GM23338 (cell line): ENCODE measurements around the gene KLF1. TPM values are rescaled to one million over a fixed set of nuclear protein-coding genes. Genes with fewer than 3 reads are reported as not detected.

Experiments used
- ATAC-seq: fragments of 200-7000 bp; cut with Tn5 transposase; 3 replicates; pipeline ENCODE4 v1.9.1; 2020
- DNase-seq: peaks from one replicate; pipeline ENCODE4 v3.0.0-alpha.2; 2015; ENCODE audit warnings: low spot score
- H2AFZ ChIP-seq: fragments of 200-600 bp; sonication (generic); 2 replicates; pipeline ENCODE4 v1.8.0; 2016; ENCODE audit warnings: antibody characterized with exemption, mild to moderate bottlenecking, moderate library complexity
- H3F3A ChIP-seq: fragments of 200-600 bp; sonication (generic); replicated peaks from 2 replicates; pipeline ENCODE4 v1.8.0; 2017; ENCODE audit warnings: antibody characterized with exemption, mixed run types, low read depth
- H3K27ac ChIP-seq: fragments of 200-600 bp; sonication (generic); 2 replicates; pipeline ENCODE4 v1.6.1; 2016; ENCODE audit warnings: low read depth
- H3K27me3 ChIP-seq: fragments of 200-600 bp; sonication (generic); 2 replicates; pipeline ENCODE4 v1.8.0; 2016; ENCODE audit warnings: mild to moderate bottlenecking, mixed run types, moderate library complexity; ENCODE audit not compliant: insufficient read depth
- H3K36me3 ChIP-seq: fragments of 200-600 bp; sonication (generic); 2 replicates; pipeline ENCODE4 v1.8.0; 2016; ENCODE audit warnings: mild to moderate bottlenecking; ENCODE audit not compliant: insufficient read depth
- H3K4me1 ChIP-seq: fragments of 200-600 bp; sonication (generic); 2 replicates; pipeline ENCODE4 v1.8.0; 2016; ENCODE audit warnings: mild to moderate bottlenecking, moderate library complexity; ENCODE audit not compliant: insufficient read depth
- H3K4me2 ChIP-seq: fragments of 200-600 bp; sonication (generic); 2 replicates; pipeline ENCODE4 v1.7.1; 2017; ENCODE audit warnings: mixed run types
- H3K4me3 ChIP-seq: fragments of 200-600 bp; sonication (generic); 2 replicates; pipeline ENCODE4 v1.6.1; 2016; ENCODE audit warnings: mixed run types
- H3K79me2 ChIP-seq: fragments of 200-600 bp; sonication (generic); replicated peaks from 2 replicates; pipeline ENCODE4 v1.8.0; 2017; ENCODE audit warnings: mild to moderate bottlenecking; ENCODE audit not compliant: insufficient read depth
- H3K9me2 ChIP-seq: fragments of 200-600 bp; sonication (generic); 2 replicates; pipeline ENCODE4 v1.8.0; 2017; ENCODE audit not compliant: insufficient read depth
- H4K20me1 ChIP-seq: fragments of 200-600 bp; sonication (generic); replicated peaks from 2 replicates; pipeline ENCODE4 v1.8.0; 2017; ENCODE audit warnings: mild to moderate bottlenecking; ENCODE audit not compliant: insufficient read depth
- H3K27ac Mint-ChIP-seq: 2 replicates; pipeline ENCODE4 v1.8.0; 2020; ENCODE audit warnings: inconsistent platforms, mild to moderate bottlenecking, moderate library complexity, mixed read lengths
- H3K27me3 Mint-ChIP-seq: 3 replicates; pipeline ENCODE4 v1.8.0; 2022; ENCODE audit warnings: low read depth, mild to moderate bottlenecking, moderate library complexity, mixed read lengths, inconsistent platforms; ENCODE audit not compliant: insufficient read depth, poor library complexity
- H3K36me3 Mint-ChIP-seq: 3 replicates; pipeline ENCODE4 v1.8.0; 2021; ENCODE audit warnings: low read depth, mild to moderate bottlenecking, inconsistent platforms, moderate library complexity, mixed read lengths
- H3K4me1 Mint-ChIP-seq: 3 replicates; pipeline ENCODE4 v1.8.0; 2020; ENCODE audit warnings: mild to moderate bottlenecking, inconsistent platforms, mixed read lengths
- H3K4me3 Mint-ChIP-seq: 3 replicates; pipeline ENCODE4 v1.8.0; 2021; ENCODE audit warnings: moderate library complexity, mild to moderate bottlenecking, inconsistent platforms, mixed read lengths
- H3K9me3 Mint-ChIP-seq: 3 replicates; pipeline ENCODE4 v1.8.0; 2020; ENCODE audit warnings: moderate library complexity, mild to moderate bottlenecking, inconsistent platforms, mixed read lengths
- CREB1 ChIP-seq: fragments of 250-450 bp; sonication (Bioruptor Pico); IDR thresholded peaks from 2 replicates; pipeline ENCODE4 v1.5.0; 2020; ENCODE audit warnings: low read depth, mild to moderate bottlenecking, moderate library complexity
- CTCF ChIP-seq, 2 experiments: fragments of 200-600 bp in 1 of 2; sonication (generic) in 1 of 2; conservative IDR thresholded peaks; 2 replicates each; pipeline versions ENCODE4 v1.5.1 to v1.6.1; 2016 to 2017; ENCODE audit warnings: antibody characterized with exemption in 2 of 2, low read depth in 2 of 2, mild to moderate bottlenecking in 2 of 2, moderate library complexity in 1 of 2
- ETS1 ChIP-seq: IDR thresholded peaks from 2 replicates; pipeline ENCODE4 v1.6.1; 2016; ENCODE audit warnings: antibody characterized with exemption
- EZH2 ChIP-seq: fragments of 200-600 bp; sonication (generic); IDR thresholded peaks from one replicate; pipeline ENCODE4 v1.8.0; 2017; ENCODE audit warnings: antibody characterized with exemption, mild to moderate bottlenecking, low read depth; ENCODE audit not compliant: unreplicated experiment
- EZH2phosphoT487 ChIP-seq: fragments of 200-600 bp; sonication (generic); IDR thresholded peaks from one replicate; pipeline ENCODE4 v1.8.1; 2018; ENCODE audit warnings: antibody characterized with exemption; ENCODE audit not compliant: unreplicated experiment
- JUNB ChIP-seq: IDR thresholded peaks from one replicate; pipeline ENCODE4 v1.6.1; 2016; ENCODE audit warnings: antibody characterized with exemption; ENCODE audit not compliant: unreplicated experiment
- NANOG ChIP-seq: IDR thresholded peaks from 2 replicates; pipeline ENCODE4 v1.6.1; 2016; ENCODE audit warnings: antibody characterized with exemption, borderline replicate concordance
- POLR2AphosphoS5 ChIP-seq: IDR thresholded peaks from 2 replicates; pipeline ENCODE4 v1.6.1; 2016; ENCODE audit warnings: antibody characterized with exemption, low read depth
- REST ChIP-seq: IDR thresholded peaks from one replicate; pipeline ENCODE4 v1.6.1; 2018; ENCODE audit warnings: antibody characterized with exemption; ENCODE audit not compliant: unreplicated experiment
- STAT1 ChIP-seq: IDR thresholded peaks from one replicate; pipeline ENCODE4 v1.6.1; 2016; ENCODE audit warnings: antibody characterized with exemption; ENCODE audit not compliant: unreplicated experiment
- ZNF114 ChIP-seq: fragments of 250-450 bp; sonication (Bioruptor Pico); IDR thresholded peaks from 2 replicates; pipeline ENCODE4 v1.5.0; 2020; ENCODE audit warnings: mild to moderate bottlenecking, moderate library complexity
- ZNF331 ChIP-seq: fragments of 250-450 bp; sonication (Bioruptor Pico); IDR thresholded peaks from 2 replicates; pipeline ENCODE4 v1.5.0; 2020; ENCODE audit warnings: low read depth, mild to moderate bottlenecking, moderate library complexity
- polyA plus RNA-seq: library from polyadenylated mRNA; unstranded; fragments of >200 nt; fragmentation: Nextera tagmentation; extraction: Ambion mirVana; gene quantifications from 2 replicates; pipeline ENCODE4 v1.2.1, GENCODE V29; 2016
- total RNA-seq: library from RNA; depleted of rRNA; stranded (reverse); fragments of >200 nt; shearing (Covaris generic); gene quantifications from 2 replicates; pipeline ENCODE4 v1.2.3, GENCODE V29; 2014
- TF ChIP-seq, protein P1 (sequence below): fragments of 250-450 bp; sonication (Bioruptor Pico); IDR thresholded peaks from 2 replicates; pipeline ENCODE4 v1.5.0; 2020; ENCODE audit warnings: mild to moderate bottlenecking, moderate library complexity

The KLF1 gene
- total and polyA plus RNA-seq, 2 experiments from 2014 or later: 0.74 to 1.1 TPM

- Mint-ChIP-seq H3K9me3 (no peaks in the 10 kb centered on the region), H3K27ac (peak overlapping the region; percentile 80; the same call in 1 of the 2 replicates), H3K4me1 (peaks cover 46% of the 10 kb centered on the region), H3K36me3 (peaks cover 35% of the 10 kb centered on the region), H3K27me3 (peaks cover 14% of the 10 kb centered on the region), H3K4me3 (no peak overlapping the region; the same call in 2 of the 3 replicates)
- peaks cover 24% of the 10 kb centered on the region for H4K20me1 ChIP-seq
- no peak for DNase-seq
- H3K27ac ChIP-seq: peak overlapping the region; percentile 94
- no peaks in the 10 kb centered on the region for H3K9me2 ChIP-seq
- H3K79me2 ChIP-seq: peaks cover 48% of the 10 kb centered on the region
- peaks cover 29% of the 10 kb centered on the region for H3K4me1 ChIP-seq
- no peak for ATAC-seq
- H3K4me2 ChIP-seq: no peak overlapping the region
- peaks cover 42% of the 10 kb centered on the region for H3F3A ChIP-seq
- H3K36me3 ChIP-seq: peaks cover 27% of the 10 kb centered on the region
- H3K27me3 ChIP-seq: no peaks in the 10 kb centered on the region
- no peak overlapping the region for H3K4me3 ChIP-seq
- TF ChIP-seq EZH2 (no peak), ETS1 (no peak), STAT1 (no peak), NANOG (no peak), CTCF (conservative IDR thresholded peaks at IDR 0.05; ENCODE audit: low read depth in 2 of 2) (no peak), REST (no peak), ZNF331 (CRISPR knock-in tag) (no peak), ZNF114 (CRISPR knock-in tag) (no peak), EZH2phosphoT487 (no peak), CREB1 (CRISPR knock-in tag) (no peak), JUNB (no peak), POLR2AphosphoS5 (no peak)
- TF ChIP-seq, protein P1, sequence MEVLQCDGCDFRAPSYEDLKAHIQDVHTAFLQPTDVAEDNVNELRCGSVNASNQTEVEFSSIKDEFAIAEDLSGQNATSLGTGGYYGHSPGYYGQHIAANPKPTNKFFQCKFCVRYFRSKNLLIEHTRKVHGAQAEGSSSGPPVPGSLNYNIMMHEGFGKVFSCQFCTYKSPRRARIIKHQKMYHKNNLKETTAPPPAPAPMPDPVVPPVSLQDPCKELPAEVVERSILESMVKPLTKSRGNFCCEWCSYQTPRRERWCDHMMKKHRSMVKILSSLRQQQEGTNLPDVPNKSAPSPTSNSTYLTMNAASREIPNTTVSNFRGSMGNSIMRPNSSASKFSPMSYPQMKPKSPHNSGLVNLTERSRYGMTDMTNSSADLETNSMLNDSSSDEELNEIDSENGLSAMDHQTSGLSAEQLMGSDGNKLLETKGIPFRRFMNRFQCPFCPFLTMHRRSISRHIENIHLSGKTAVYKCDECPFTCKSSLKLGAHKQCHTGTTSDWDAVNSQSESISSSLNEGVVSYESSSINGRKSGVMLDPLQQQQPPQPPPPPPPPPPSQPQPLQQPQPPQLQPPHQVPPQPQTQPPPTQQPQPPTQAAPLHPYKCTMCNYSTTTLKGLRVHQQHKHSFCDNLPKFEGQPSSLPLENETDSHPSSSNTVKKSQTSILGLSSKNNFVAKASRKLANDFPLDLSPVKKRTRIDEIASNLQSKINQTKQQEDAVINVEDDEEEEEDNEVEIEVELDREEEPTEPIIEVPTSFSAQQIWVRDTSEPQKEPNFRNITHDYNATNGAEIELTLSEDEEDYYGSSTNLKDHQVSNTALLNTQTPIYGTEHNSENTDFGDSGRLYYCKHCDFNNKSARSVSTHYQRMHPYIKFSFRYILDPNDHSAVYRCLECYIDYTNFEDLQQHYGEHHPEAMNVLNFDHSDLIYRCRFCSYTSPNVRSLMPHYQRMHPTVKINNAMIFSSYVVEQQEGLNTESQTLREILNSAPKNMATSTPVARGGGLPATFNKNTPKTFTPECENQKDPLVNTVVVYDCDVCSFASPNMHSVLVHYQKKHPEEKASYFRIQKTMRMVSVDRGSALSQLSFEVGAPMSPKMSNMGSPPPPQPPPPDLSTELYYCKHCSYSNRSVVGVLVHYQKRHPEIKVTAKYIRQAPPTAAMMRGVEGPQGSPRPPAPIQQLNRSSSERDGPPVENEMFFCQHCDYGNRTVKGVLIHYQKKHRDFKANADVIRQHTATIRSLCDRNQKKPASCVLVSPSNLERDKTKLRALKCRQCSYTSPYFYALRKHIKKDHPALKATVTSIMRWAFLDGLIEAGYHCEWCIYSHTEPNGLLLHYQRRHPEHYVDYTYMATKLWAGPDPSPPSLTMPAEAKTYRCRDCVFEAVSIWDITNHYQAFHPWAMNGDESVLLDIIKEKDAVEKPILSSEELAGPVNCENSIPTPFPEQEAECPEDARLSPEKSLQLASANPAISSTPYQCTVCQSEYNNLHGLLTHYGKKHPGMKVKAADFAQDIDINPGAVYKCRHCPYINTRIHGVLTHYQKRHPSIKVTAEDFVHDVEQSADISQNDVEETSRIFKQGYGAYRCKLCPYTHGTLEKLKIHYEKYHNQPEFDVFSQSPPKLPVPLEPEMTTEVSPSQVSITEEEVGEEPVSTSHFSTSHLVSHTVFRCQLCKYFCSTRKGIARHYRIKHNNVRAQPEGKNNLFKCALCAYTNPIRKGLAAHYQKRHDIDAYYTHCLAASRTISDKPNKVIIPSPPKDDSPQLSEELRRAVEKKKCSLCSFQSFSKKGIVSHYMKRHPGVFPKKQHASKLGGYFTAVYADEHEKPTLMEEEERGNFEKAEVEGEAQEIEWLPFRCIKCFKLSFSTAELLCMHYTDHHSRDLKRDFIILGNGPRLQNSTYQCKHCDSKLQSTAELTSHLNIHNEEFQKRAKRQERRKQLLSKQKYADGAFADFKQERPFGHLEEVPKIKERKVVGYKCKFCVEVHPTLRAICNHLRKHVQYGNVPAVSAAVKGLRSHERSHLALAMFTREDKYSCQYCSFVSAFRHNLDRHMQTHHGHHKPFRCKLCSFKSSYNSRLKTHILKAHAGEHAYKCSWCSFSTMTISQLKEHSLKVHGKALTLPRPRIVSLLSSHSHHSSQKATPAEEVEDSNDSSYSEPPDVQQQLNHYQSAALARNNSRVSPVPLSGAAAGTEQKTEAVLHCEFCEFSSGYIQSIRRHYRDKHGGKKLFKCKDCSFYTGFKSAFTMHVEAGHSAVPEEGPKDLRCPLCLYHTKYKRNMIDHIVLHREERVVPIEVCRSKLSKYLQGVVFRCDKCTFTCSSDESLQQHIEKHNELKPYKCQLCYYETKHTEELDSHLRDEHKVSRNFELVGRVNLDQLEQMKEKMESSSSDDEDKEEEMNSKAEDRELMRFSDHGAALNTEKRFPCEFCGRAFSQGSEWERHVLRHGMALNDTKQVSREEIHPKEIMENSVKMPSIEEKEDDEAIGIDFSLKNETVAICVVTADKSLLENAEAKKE (CRISPR knock-in tag): no peak
- H2AFZ ChIP-seq: 0 out of 2 replicates have a peak overlapping the region, but pooled peaks have one; percentile 63
Observed at GRCh38 chr19:12936582-12936981, 49.6 kb upstream of the KLF1 start.
